ENCODE data around the gene SLC2A6. TPM values are rescaled to one million over a fixed set of nuclear protein-coding genes. Genes with fewer than 3 reads are reported as not detected.

The SLC2A6 gene
- total RNA-seq, 6 donors from 2014 or later, result 5.2 to 17.2 (median 7.5) TPM

GRCh38 chr9:133496861-133497842, 18.3 kb upstream of the SLC2A6 start:
- Histone ChIP-seq H3K27ac (peak overlapping the region in 2 of 4 donors; percentile 35), H3K4me1 (peaks cover 5 to 13% (median 9%) of the 10 kb centered on the region in 4 donors)
- 68 to 79% methylated on average over 14 to 32 of the region's 35 CpGs for WGBS, 2 donors

GRCh38 chr9:133495327-133496293, 16.7 kb upstream of the SLC2A6 start:
- DNase-seq (no peak), ATAC-seq (ENCODE audit: low FRiP score in 2 of 2) (no peak)
- Histone ChIP-seq H3K27me3 (no peaks in the 10 kb centered on the region), H3K36me3 (no peaks in the 10 kb centered on the region), H3K4me1 (peaks cover 5 to 22% (median 15%) of the 10 kb centered on the region in 4 donors), H3K27ac (no peak overlapping the region), H3K9me3 (no peaks in the 10 kb centered on the region), H3K4me3 (no peak overlapping the region)
- 92 to 95% methylated on average over 24 of the region's 24 CpGs for WGBS, 2 donors
- TF ChIP-seq CTCF (IDR thresholded peaks at IDR 0.05) (no peak), POLR2A (IDR thresholded peaks at IDR 0.05) (no peak), POLR2AphosphoS5 (IDR thresholded peaks at IDR 0.05) (no peak), EP300 (IDR thresholded peaks at IDR 0.05) (no peak)

More at GRCh38 chr9:133496861-133497842, 18.3 kb upstream of the SLC2A6 start:
- ATAC-seq (ENCODE audit: low FRiP score in 2 of 2) (no peak), DNase-seq (peak in 1 of 2 donors; percentile 68)
- Histone ChIP-seq H3K9me3 (peaks cover 5 to 10% (median 9%) of the 10 kb centered on the region in 4 donors), H3K36me3 (no peaks in the 10 kb centered on the region), H3K27me3 (no peaks in the 10 kb centered on the region), H3K4me3 (no peak overlapping the region)
- TF ChIP-seq CTCF (IDR thresholded peaks at IDR 0.05), result no peak
- TF ChIP-seq EP300 (IDR thresholded peaks at IDR 0.05), result no peak
- no peak for TF ChIP-seq POLR2AphosphoS5 (IDR thresholded peaks at IDR 0.05)
- no peak for TF ChIP-seq POLR2A (IDR thresholded peaks at IDR 0.05)

GRCh38 chr9:133494636-133495326, 15.9 kb upstream of the SLC2A6 start:
- H3K9me3 ChIP-seq, result no peaks in the 10 kb centered on the region
- 75 to 91% methylated on average over 15 to 22 of the region's 24 CpGs for WGBS, 2 donors
- H3K4me1 ChIP-seq, result peaks cover 5 to 22% (median 15%) of the 10 kb centered on the region in 4 donors
- no peaks in the 10 kb centered on the region for H3K36me3 ChIP-seq
- ATAC-seq (ENCODE audit: low FRiP score in 2 of 2) (no peak), DNase-seq (peak in 1 of 2 donors; percentile 74)
- no peak overlapping the region for H3K27ac ChIP-seq
- H3K27me3 ChIP-seq, result no peaks in the 10 kb centered on the region
- no peak overlapping the region for H3K4me3 ChIP-seq
- TF ChIP-seq POLR2A (IDR thresholded peaks at IDR 0.05) (no peak), CTCF (IDR thresholded peaks at IDR 0.05) (no peak), POLR2AphosphoS5 (IDR thresholded peaks at IDR 0.05) (no peak), EP300 (IDR thresholded peaks at IDR 0.05) (no peak)

- DNase-seq, result peak in 1 of 2 donors; percentile 65
- peaks cover 5 to 22% (median 15%) of the 10 kb centered on the region in 4 donors for H3K4me1 ChIP-seq
- no peak overlapping the region for H3K4me3 ChIP-seq
- no peak for ATAC-seq (ENCODE audit: low FRiP score in 2 of 2)
- H3K36me3 ChIP-seq, result no peaks in the 10 kb centered on the region
- 90 to 92% methylated on average over 17 to 23 of the region's 23 CpGs for WGBS, 2 donors
- no peak for TF ChIP-seq CTCF (IDR thresholded peaks at IDR 0.05)
- TF ChIP-seq POLR2AphosphoS5 (IDR thresholded peaks at IDR 0.05), result no peak
- TF ChIP-seq EP300 (IDR thresholded peaks at IDR 0.05), result no peak
- no peak for TF ChIP-seq POLR2A (IDR thresholded peaks at IDR 0.05)
- H3K27ac ChIP-seq, result peak overlapping the region in 2 of 4 donors; percentile 68 to 69
- H3K9me3 ChIP-seq, result no peaks in the 10 kb centered on the region
- no peaks in the 10 kb centered on the region for H3K27me3 ChIP-seq
Measured at GRCh38 chr9:133493845-133494540, 15.1 kb upstream of the SLC2A6 start.
